IMR-90 (cell line): ENCODE measurements around the gene ALAD. TPM values are rescaled to one million over a fixed set of nuclear protein-coding genes. Genes with fewer than 3 reads are reported as not detected.

ENCODE experiments used
- ATAC-seq: fragments of 200-7000 bp; cut with Tn5 transposase; 2 replicates; pipeline ENCODE4 v1.9.1; 2020; ENCODE audit warnings: low read depth, mild to moderate bottlenecking, moderate library complexity
- BruUV-seq: library from RNA; stranded (reverse); fragments of 400-500 nt; replicated peaks from 2 replicates; lab custom pipeline; 2021; lab: Mats Ljungman, UMichigan
- CTCF ChIA-PET: fragments of 300-600 bp; formaldehyde crosslinking; extraction: SDS; loops from one replicate; lab custom pipeline; 2021; ENCODE audit warnings: antibody characterized with exemption; lab: Yijun Ruan, JAX
- POLR2A ChIA-PET: fragments of 300-600 bp; sonication (Branson Sonifier 250); formaldehyde crosslinking; loops from one replicate; lab custom pipeline; 2022; ENCODE audit warnings: antibody characterized with exemption; ENCODE audit not compliant: unreplicated experiment; lab: Charles Lee
- DNase-seq: peaks from one replicate; pipeline ENCODE4 v3.0.0; 2013
- H2AFZ ChIP-seq: replicated peaks from 2 replicates; pipeline ENCODE3; 2013; ENCODE audit warnings: low read length, mild to moderate bottlenecking; ENCODE audit not compliant: poor library complexity
- H2AK5ac ChIP-seq: 2 replicates; pipeline ENCODE4 v1.6.1; 2013; ENCODE audit warnings: low read depth, low read length, inconsistent platforms
- H2AK9ac ChIP-seq: replicated peaks from 2 replicates; pipeline ENCODE3; 2013; ENCODE audit warnings: mild to moderate bottlenecking, low read depth, low read length, moderate library complexity; ENCODE audit not compliant: poor library complexity
- H2BK120ac ChIP-seq: 2 replicates; pipeline ENCODE4 v1.6.1; 2013; ENCODE audit warnings: low read depth, low read length, inconsistent platforms
- H2BK15ac ChIP-seq: 3 replicates; pipeline ENCODE4 v1.6.1; 2013; ENCODE audit warnings: low read depth, low read length, inconsistent platforms
- H2BK20ac ChIP-seq: 2 replicates; pipeline ENCODE4 v1.6.1; 2013; ENCODE audit warnings: low read depth, mild to moderate bottlenecking, inconsistent platforms, low read length, moderate library complexity
- H2BK5ac ChIP-seq: 2 replicates; pipeline ENCODE4 v1.6.1; 2013; ENCODE audit warnings: mild to moderate bottlenecking, low read depth, low read length, inconsistent platforms; ENCODE audit not compliant: poor library complexity, severe bottlenecking
- H3K14ac ChIP-seq: replicated peaks from 2 replicates; pipeline ENCODE4 v1.6.1; 2013; ENCODE audit warnings: low read depth, low read length, inconsistent platforms
- H3K18ac ChIP-seq: 2 replicates; pipeline ENCODE4 v1.6.1; 2013; ENCODE audit warnings: low read depth, low read length, control low read depth
- H3K23ac ChIP-seq: 2 replicates; pipeline ENCODE4 v1.6.1; 2013; ENCODE audit warnings: low read depth, low read length, inconsistent platforms
- H3K27ac ChIP-seq: 2 replicates; pipeline ENCODE4 v1.5.1; 2013; ENCODE audit warnings: mild to moderate bottlenecking, control low read depth, low read length; ENCODE audit not compliant: insufficient read depth
- H3K27me3 ChIP-seq: 2 replicates; pipeline ENCODE4 v1.6.1; 2013; ENCODE audit warnings: low read length; ENCODE audit not compliant: control insufficient read depth, insufficient read depth
- H3K36me3 ChIP-seq: 2 replicates; pipeline ENCODE4 v1.6.1; 2013; ENCODE audit warnings: low read length, mixed read lengths; ENCODE audit not compliant: control insufficient read depth, insufficient read depth
- H3K4ac ChIP-seq: 2 replicates; pipeline ENCODE4 v1.6.1; 2013; ENCODE audit warnings: low read depth, low read length, inconsistent platforms
- H3K4me1 ChIP-seq: 2 replicates; pipeline ENCODE4 v1.6.1; 2013; ENCODE audit warnings: low read length, mixed read lengths; ENCODE audit not compliant: control insufficient read depth, insufficient read depth
- H3K4me2 ChIP-seq: 2 replicates; pipeline ENCODE4 v1.6.1; 2013; ENCODE audit warnings: low read depth, mild to moderate bottlenecking, control low read depth, low read length, moderate library complexity
- H3K4me3 ChIP-seq: 2 replicates; pipeline ENCODE4 v1.5.1; 2013; ENCODE audit warnings: low read depth, mild to moderate bottlenecking, control low read depth, low read length, moderate library complexity; ENCODE audit not compliant: insufficient read depth
- H3K56ac ChIP-seq: 2 replicates; pipeline ENCODE4 v1.6.1; 2013; ENCODE audit warnings: low read length, inconsistent platforms; ENCODE audit not compliant: insufficient read depth; ENCODE audit errors: extremely low read depth
- H3K79me1 ChIP-seq, 2 experiments: 2 replicates each; pipeline ENCODE4 v1.6.1; 2013; ENCODE audit warnings: low read length in 2 of 2, inconsistent platforms in 1 of 2, low read depth in 1 of 2
- H3K9ac ChIP-seq: 2 replicates; pipeline ENCODE4 v1.6.1; 2013; ENCODE audit warnings: low read depth, low read length, control low read depth
- H3K9me1 ChIP-seq: 2 replicates; pipeline ENCODE4 v1.6.1; 2013; ENCODE audit warnings: low read length, inconsistent platforms; ENCODE audit not compliant: insufficient read depth
- H3K9me3 ChIP-seq: 2 replicates; pipeline ENCODE4 v1.6.1; 2013; ENCODE audit warnings: low read length; ENCODE audit not compliant: control insufficient read depth, insufficient read depth
- H4K20me1 ChIP-seq: 2 replicates; pipeline ENCODE4 v1.6.1; 2013; ENCODE audit warnings: low read length, inconsistent platforms; ENCODE audit not compliant: insufficient read depth
- H4K5ac ChIP-seq: 2 replicates; pipeline ENCODE4 v1.6.1; 2013; ENCODE audit warnings: mild to moderate bottlenecking, low read depth, low read length, control low read depth
- H4K8ac ChIP-seq, 2 experiments: 2 replicates each; pipeline ENCODE4 v1.6.1; 2013; ENCODE audit warnings: low read depth in 2 of 2, low read length in 2 of 2, control low read depth in 1 of 2, inconsistent platforms in 1 of 2
- H4K91ac ChIP-seq: 2 replicates; pipeline ENCODE4 v1.6.1; 2013; ENCODE audit warnings: low read depth, low read length, inconsistent platforms; ENCODE audit not compliant: insufficient read depth
- CEBPB ChIP-seq: IDR thresholded peaks from 2 replicates; pipeline ENCODE4 v1.6.1; 2012; ENCODE audit warnings: low read depth, low read length, improper control_type of control experiment
- CTCF ChIP-seq: conservative IDR thresholded peaks from 2 replicates; pipeline ENCODE4 v1.5.1; 2012; ENCODE audit warnings: mild to moderate bottlenecking, low read depth, low read length, improper control_type of control experiment
- ELK1 ChIP-seq: fragments of 150-350 bp; IDR thresholded peaks from 2 replicates; pipeline ENCODE4 v1.6.1; 2016; ENCODE audit warnings: low read depth, mild to moderate bottlenecking, low read length, moderate library complexity, borderline replicate concordance
- FOS ChIP-seq: fragments of 150-350 bp; IDR thresholded peaks from 2 replicates; pipeline ENCODE4 v1.6.1; 2016; ENCODE audit warnings: low read depth, low read length
- MAFK ChIP-seq: IDR thresholded peaks from 2 replicates; pipeline ENCODE4 v1.6.1; 2012; ENCODE audit warnings: low read depth, low read length, improper control_type of control experiment
- MAZ ChIP-seq: IDR thresholded peaks from 2 replicates; pipeline ENCODE4 v1.6.1; 2012; ENCODE audit warnings: low read depth, mild to moderate bottlenecking, low read length, improper control_type of control experiment, moderate library complexity, borderline replicate concordance
- NFE2L2 ChIP-seq: fragments of 150-350 bp; IDR thresholded peaks from 2 replicates; pipeline ENCODE4 v1.6.1; 2016; ENCODE audit warnings: low read depth, mild to moderate bottlenecking, low read length
- POLR2A ChIP-seq: IDR thresholded peaks from 2 replicates; pipeline ENCODE4 v1.6.1; 2012; ENCODE audit warnings: mild to moderate bottlenecking, low read depth, low read length
- RAD21 ChIP-seq: IDR thresholded peaks from 2 replicates; pipeline ENCODE4 v1.6.1; 2012; ENCODE audit warnings: low read length, improper control_type of control experiment
- SMC3 ChIP-seq: fragments of 150-350 bp; IDR thresholded peaks from 2 replicates; pipeline ENCODE4 v1.6.1; 2016; ENCODE audit warnings: low read depth, mild to moderate bottlenecking, antibody characterized with exemption, low read length, moderate library complexity
- WGBS, 2 experiments: methylation state at CpG; one replicate each; pipeline versions ENCODE4 v1.1.5 to v1.1.7; 2013; ENCODE audit warnings: missing lambda C conversion rate in 2 of 2; ENCODE audit not compliant: insufficient read length in 1 of 2; ENCODE audit errors: extremely low coverage in 2 of 2; 5-methylcytosine and 5-hydroxymethylcytosine counted together
- dilution Hi-C: fragments of 300-500 bp; cut with HindIII; formaldehyde crosslinking; loops from one replicate; pipeline ENCODE4 v1.14.3; 2018; ENCODE audit warnings: low sequenced_read_pairs; ENCODE audit not compliant: unreplicated experiment
- in situ Hi-C: fragments of 300-500 bp; cut with MboI; formaldehyde crosslinking; loops from 3 replicates; pipeline ENCODE4 v1.14.3; 2019; ENCODE audit warnings: low sequenced_read_pairs, inconsistent platforms, mixed read lengths
- intact Hi-C: fragments of 100-400 bp; cut with micrococcal nuclease; formaldehyde crosslinking; loops from 2 replicates; pipeline ENCODE4 v1.10.0; 2022
- polyA plus RNA-seq, 3 experiments: library from polyadenylated mRNA; depleted of rRNA; stranded (reverse); fragments of >200 nt; gene quantifications; 2 replicates each; pipeline ENCODE4 v1.2.3, GENCODE V29; 2012; ENCODE audit warnings: low replicate concordance in 1 of 3
- total RNA-seq: library from RNA; depleted of rRNA; stranded (reverse); fragments of >200 nt; gene quantifications from 2 replicates; pipeline ENCODE4 v1.2.3, GENCODE V29; 2012

ALAD gene
- total and polyA plus RNA-seq, 2 of the 4 experiments (the other 2 are of a cell fraction) = 11.1 to 15.6 TPM

- no peak overlapping the region for H2BK15ac ChIP-seq
- H3K27ac ChIP-seq = no peak overlapping the region
- in situ Hi-C loops = loop anchor here (10.0 kb wide), 1 partner anchor 237 kb away; no protein-coding TSS in a partner anchor
- TF ChIP-seq MAZ (no peak), POLR2A (no peak), RAD21 (no peak), SMC3 (no peak), CTCF (no peak), FOS (peak; percentile 53; the same call in 1 of the 2 replicates), MAFK (no peak), ELK1 (no peak), NFE2L2 (no peak), CEBPB (peak; percentile 87)
- H3K79me1 ChIP-seq = no peaks in the 10 kb centered on the region
- H3K36me3 ChIP-seq = no peaks in the 10 kb centered on the region
- H2BK120ac ChIP-seq = no peak overlapping the region
- H3K27me3 ChIP-seq = peaks cover 52% of the 10 kb centered on the region
- POLR2A ChIA-PET = no interaction called here
- H3K4me3 ChIP-seq = no peak overlapping the region
- 100% methylated on average over 1 of the region's 2 CpGs; no CpG with 5 or more reads in 1 of the 2 experiments for WGBS, 2 experiments
- no peak overlapping the region for H2AK5ac ChIP-seq
- no peaks in the 10 kb centered on the region for H4K20me1 ChIP-seq
- intact Hi-C loops = no loop called here
- H3K14ac ChIP-seq = no peak overlapping the region
- H2AK9ac ChIP-seq = no peak overlapping the region
- no peak overlapping the region for H2BK5ac ChIP-seq
- H3K56ac ChIP-seq = no peak overlapping the region
- H3K4ac ChIP-seq = no peak overlapping the region
- H4K8ac ChIP-seq = no peak overlapping the region
- no peak overlapping the region for H2AFZ ChIP-seq
- H3K9me1 ChIP-seq = no peaks in the 10 kb centered on the region
- no TSS peak for BruUV-seq
- no peak overlapping the region for H3K18ac ChIP-seq
- no peak overlapping the region for H4K91ac ChIP-seq
- dilution Hi-C loops = no loop called here
- H3K9me3 ChIP-seq = no peaks in the 10 kb centered on the region
- CTCF ChIA-PET = no interaction called here
- H4K5ac ChIP-seq = no peak overlapping the region
- H3K9ac ChIP-seq = no peak overlapping the region
- no peak overlapping the region for H3K23ac ChIP-seq
- ATAC-seq (peak; percentile 57; the same call in 1 of the 2 replicates), DNase-seq (peak; percentile 49)
- no peak overlapping the region for H3K4me2 ChIP-seq
- no peak overlapping the region for H2BK20ac ChIP-seq
- no peaks in the 10 kb centered on the region for H3K4me1 ChIP-seq
These were observed 26.5 kb upstream of the ALAD start for GRCh38 chr9:113427629-113428028.
